Measurements from ENCODE around the gene DNM1. TPM values are rescaled to one million over a fixed set of nuclear protein-coding genes. Genes with fewer than 3 reads are reported as not detected.

The DNM1 gene
- total RNA-seq, 2 donors from 2014 or later = 0.52 to 1.1 TPM

GRCh38 chr9:128250839-128251731 lies 47.9 kb downstream of the DNM1 start:
- DNase-seq (ENCODE audit: low spot score) (no peak), ATAC-seq (no peak)
- peaks cover 0 to 7% of the 10 kb centered on the region in 2 donors for H3K27me3 Mint-ChIP-seq
- no peak overlapping the region for H3K27ac Mint-ChIP-seq
- H3K9me3 Mint-ChIP-seq = no peaks in the 10 kb centered on the region
- no peaks in the 10 kb centered on the region for H3K36me3 Mint-ChIP-seq
- H3K4me3 Mint-ChIP-seq = peak overlapping the region; percentile 86
- H3K4me1 Mint-ChIP-seq (ENCODE audit: low read depth in 2 of 2) = peaks cover 10 to 15% of the 10 kb centered on the region in 2 donors

GRCh38 chr9:128251732-128252100 lies 48.5 kb downstream of the DNM1 start:
- H3K36me3 Mint-ChIP-seq = no peaks in the 10 kb centered on the region

GRCh38 chr9:128252317-128253139 lies 49.3 kb downstream of the DNM1 start:
- H3K9me3 Mint-ChIP-seq = no peaks in the 10 kb centered on the region
- H3K27ac Mint-ChIP-seq = no peak overlapping the region
- H3K4me3 Mint-ChIP-seq = no peak overlapping the region
- peaks cover 10 to 15% of the 10 kb centered on the region in 2 donors for H3K4me1 Mint-ChIP-seq (ENCODE audit: low read depth in 2 of 2)
- no peaks in the 10 kb centered on the region for H3K36me3 Mint-ChIP-seq
- ATAC-seq = no peak
- H3K27me3 Mint-ChIP-seq = peaks cover 0 to 7% of the 10 kb centered on the region in 2 donors
- no peak for DNase-seq (ENCODE audit: low spot score)

More at GRCh38 chr9:128251732-128252100, 48.5 kb downstream of the DNM1 start:
- no peak for ATAC-seq
- peaks cover 0 to 7% of the 10 kb centered on the region in 2 donors for H3K27me3 Mint-ChIP-seq
- DNase-seq (ENCODE audit: low spot score) = no peak
- no peak overlapping the region for H3K27ac Mint-ChIP-seq
- H3K4me3 Mint-ChIP-seq = peak overlapping the region; percentile 86
- peaks cover 10 to 15% of the 10 kb centered on the region in 2 donors for H3K4me1 Mint-ChIP-seq (ENCODE audit: low read depth in 2 of 2)
- H3K9me3 Mint-ChIP-seq = no peaks in the 10 kb centered on the region

GRCh38 chr9:128253140-128253990 lies 50.2 kb downstream of the DNM1 start:
- Mint-ChIP-seq H3K27me3 (peaks cover 0 to 7% of the 10 kb centered on the region in 2 donors), H3K4me3 (no peak overlapping the region), H3K27ac (no peak overlapping the region), H3K36me3 (no peaks in the 10 kb centered on the region), H3K4me1 (ENCODE audit: low read depth in 2 of 2) (peaks cover 10 to 15% of the 10 kb centered on the region in 2 donors), H3K9me3 (no peaks in the 10 kb centered on the region)
- DNase-seq (ENCODE audit: low spot score) = no peak
- no peak for ATAC-seq

- H3K9me3 Mint-ChIP-seq = no peaks in the 10 kb centered on the region
- H3K36me3 Mint-ChIP-seq = no peaks in the 10 kb centered on the region
- H3K27me3 Mint-ChIP-seq = peaks cover 0 to 7% of the 10 kb centered on the region in 2 donors
- H3K27ac Mint-ChIP-seq = no peak overlapping the region
- peaks cover 10 to 15% of the 10 kb centered on the region in 2 donors for H3K4me1 Mint-ChIP-seq (ENCODE audit: low read depth in 2 of 2)
- no peak overlapping the region for H3K4me3 Mint-ChIP-seq
- DNase-seq (ENCODE audit: low spot score) (no peak), ATAC-seq (no peak)
These were observed 50.8 kb downstream of the DNM1 start for GRCh38 chr9:128253991-128254346.

- H3K27me3 Mint-ChIP-seq = peaks cover 0 to 7% of the 10 kb centered on the region in 2 donors
- no peak overlapping the region for H3K4me3 Mint-ChIP-seq
- no peak for ATAC-seq
- DNase-seq (ENCODE audit: low spot score) = no peak
- H3K4me1 Mint-ChIP-seq (ENCODE audit: low read depth in 2 of 2) = peaks cover 10 to 15% of the 10 kb centered on the region in 2 donors
- no peaks in the 10 kb centered on the region for H3K9me3 Mint-ChIP-seq
- no peak overlapping the region for H3K27ac Mint-ChIP-seq
- H3K36me3 Mint-ChIP-seq = no peaks in the 10 kb centered on the region
These were observed 51.2 kb downstream of the DNM1 start for GRCh38 chr9:128254362-128254761.

- Mint-ChIP-seq H3K36me3 (no peaks in the 10 kb centered on the region), H3K27ac (no peak overlapping the region), H3K9me3 (no peaks in the 10 kb centered on the region), H3K4me1 (ENCODE audit: low read depth in 2 of 2) (peaks cover 10 to 15% of the 10 kb centered on the region in 2 donors), H3K27me3 (peaks cover 0 to 7% of the 10 kb centered on the region in 2 donors), H3K4me3 (no peak overlapping the region)
- ATAC-seq = no peak
- DNase-seq (ENCODE audit: low spot score) = peak; percentile 74
These were observed 51.9 kb downstream of the DNM1 start for GRCh38 chr9:128254855-128255759.

GRCh38 chr9:128257086-128257825 lies 54.1 kb downstream of the DNM1 start:
- no peak for ATAC-seq
- Mint-ChIP-seq H3K27me3 (peaks cover 0 to 4% of the 10 kb centered on the region in 2 donors), H3K36me3 (peaks cover 10% of the 10 kb centered on the region), H3K27ac (no peak overlapping the region), H3K4me1 (ENCODE audit: low read depth in 2 of 2) (peaks cover 0 to 7% of the 10 kb centered on the region in 2 donors), H3K4me3 (no peak overlapping the region), H3K9me3 (no peaks in the 10 kb centered on the region)
- DNase-seq (ENCODE audit: low spot score) = no peak

- Mint-ChIP-seq H3K27ac (no peak overlapping the region), H3K27me3 (peaks cover 0 to 3% of the 10 kb centered on the region in 2 donors), H3K9me3 (no peaks in the 10 kb centered on the region), H3K36me3 (peaks cover 10% of the 10 kb centered on the region), H3K4me3 (no peak overlapping the region), H3K4me1 (ENCODE audit: low read depth in 2 of 2) (peaks cover 0 to 5% of the 10 kb centered on the region in 2 donors)
- no peak for ATAC-seq
- DNase-seq (ENCODE audit: low spot score) = no peak
These were observed 54.7 kb downstream of the DNM1 start for GRCh38 chr9:128257907-128258306.

- no peak for ATAC-seq
- no peak overlapping the region for H3K27ac Mint-ChIP-seq
- DNase-seq (ENCODE audit: low spot score) = no peak
- peaks cover 0 to 5% of the 10 kb centered on the region in 2 donors for H3K4me1 Mint-ChIP-seq (ENCODE audit: low read depth in 2 of 2)
- no peak overlapping the region for H3K4me3 Mint-ChIP-seq
- H3K9me3 Mint-ChIP-seq = no peaks in the 10 kb centered on the region
- H3K36me3 Mint-ChIP-seq = peaks cover 10% of the 10 kb centered on the region
- H3K27me3 Mint-ChIP-seq = peaks cover 0 to 3% of the 10 kb centered on the region in 2 donors
These were observed 55.1 kb downstream of the DNM1 start for GRCh38 chr9:128258326-128258725.

- Mint-ChIP-seq H3K36me3 (peaks cover 10% of the 10 kb centered on the region), H3K4me1 (ENCODE audit: low read depth in 2 of 2) (peaks cover 0 to 5% of the 10 kb centered on the region in 2 donors), H3K9me3 (no peaks in the 10 kb centered on the region), H3K4me3 (no peak overlapping the region), H3K27ac (no peak overlapping the region), H3K27me3 (peaks cover 0 to 3% of the 10 kb centered on the region in 2 donors)
- DNase-seq (ENCODE audit: low spot score) (no peak), ATAC-seq (no peak)
These were observed 56.0 kb downstream of the DNM1 start for GRCh38 chr9:128259156-128259555.

- ATAC-seq = no peak
- Mint-ChIP-seq H3K27me3 (no peaks in the 10 kb centered on the region), H3K4me1 (ENCODE audit: low read depth in 2 of 2) (peaks cover 0 to 3% of the 10 kb centered on the region in 2 donors), H3K4me3 (no peak overlapping the region), H3K9me3 (no peaks in the 10 kb centered on the region), H3K36me3 (peaks cover 10% of the 10 kb centered on the region), H3K27ac (no peak overlapping the region)
- DNase-seq (ENCODE audit: low spot score) = no peak
These were observed 57.2 kb downstream of the DNM1 start for GRCh38 chr9:128260340-128260739.

All from natural killer cell treated with Interleukin-12 subunit alpha and Interleukin-12 subunit beta and Interleukin-15 and Interleukin-18, amount 100 ng/mL, for 72 hours (primary cell).